ENCODE results near the gene PATJ.
"Not testable (repeated sequence)": the region's sequence is repeated elsewhere in the genome, so short reads cannot be mapped to it uniquely, and the experiment has no call there.

DNA sequence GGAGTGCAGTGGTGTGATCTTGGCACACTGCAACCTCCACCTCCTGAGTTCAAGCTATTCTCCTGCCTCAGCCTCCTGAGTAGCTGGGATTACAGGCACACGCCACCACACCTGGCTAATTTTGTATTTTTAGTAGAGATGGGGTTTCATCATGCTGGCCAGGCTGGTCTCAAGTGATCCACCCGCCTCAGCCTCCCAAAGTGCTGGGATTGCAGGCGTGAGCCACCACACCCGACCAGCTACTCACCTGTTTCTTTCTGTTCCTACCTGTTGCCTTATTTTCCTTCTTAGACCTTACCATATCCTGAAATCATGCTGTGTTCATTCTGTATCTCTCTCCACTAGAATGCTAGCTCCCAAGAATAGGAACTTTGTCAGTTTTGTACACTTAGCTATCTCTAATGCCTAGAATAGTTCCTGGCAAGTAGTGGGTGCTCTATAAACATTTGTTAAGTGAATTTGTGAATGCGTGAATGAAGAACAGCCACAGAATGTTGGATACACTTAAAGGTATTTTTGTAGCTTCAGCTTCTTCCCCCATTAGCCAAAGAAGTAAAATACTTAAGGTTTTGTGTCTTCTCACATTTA, 137.7 kb downstream of the PATJ start:
- TF ChIP-seq, protein P1, sequence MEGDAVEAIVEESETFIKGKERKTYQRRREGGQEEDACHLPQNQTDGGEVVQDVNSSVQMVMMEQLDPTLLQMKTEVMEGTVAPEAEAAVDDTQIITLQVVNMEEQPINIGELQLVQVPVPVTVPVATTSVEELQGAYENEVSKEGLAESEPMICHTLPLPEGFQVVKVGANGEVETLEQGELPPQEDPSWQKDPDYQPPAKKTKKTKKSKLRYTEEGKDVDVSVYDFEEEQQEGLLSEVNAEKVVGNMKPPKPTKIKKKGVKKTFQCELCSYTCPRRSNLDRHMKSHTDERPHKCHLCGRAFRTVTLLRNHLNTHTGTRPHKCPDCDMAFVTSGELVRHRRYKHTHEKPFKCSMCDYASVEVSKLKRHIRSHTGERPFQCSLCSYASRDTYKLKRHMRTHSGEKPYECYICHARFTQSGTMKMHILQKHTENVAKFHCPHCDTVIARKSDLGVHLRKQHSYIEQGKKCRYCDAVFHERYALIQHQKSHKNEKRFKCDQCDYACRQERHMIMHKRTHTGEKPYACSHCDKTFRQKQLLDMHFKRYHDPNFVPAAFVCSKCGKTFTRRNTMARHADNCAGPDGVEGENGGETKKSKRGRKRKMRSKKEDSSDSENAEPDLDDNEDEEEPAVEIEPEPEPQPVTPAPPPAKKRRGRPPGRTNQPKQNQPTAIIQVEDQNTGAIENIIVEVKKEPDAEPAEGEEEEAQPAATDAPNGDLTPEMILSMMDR (optimal IDR thresholded peaks at IDR 0.05 in 1 of 3, IDR thresholded peaks at IDR 0.05 in 1 of 3, conservative IDR thresholded peaks at IDR 0.05 in 1 of 3; ENCODE audit: extremely low read depth in 1 of 3, insufficient read depth in 2 of 3, low read length in 3 of 3) = not testable (repeated sequence)
- not testable (repeated sequence) for TF ChIP-seq EZH2 (IDR thresholded peaks at IDR 0.05; ENCODE audit: low read length)

All from keratinocyte (primary cell).